Measurements from ENCODE around the gene RRAD. TPM values are rescaled to one million over a fixed set of nuclear protein-coding genes. Genes with fewer than 3 reads are reported as not detected.

RRAD gene
- total and polyA plus RNA-seq, 2 donors (not counting 3 experiments of a cell fraction or from before 2014, with no cell fraction given): 0.22 to 0.48 TPM

GRCh38 chr16:66911801-66912200, 13.5 kb downstream of the RRAD start:
- dilution Hi-C loops (cut with MboI; ENCODE audit: extremely low pct_ligation_motif_present, low sequenced_read_pairs): no loop called here
- no peak overlapping the region for H3K4me3 ChIP-seq (replicated peaks in 1 of 3; ENCODE audit: insufficient read depth in 1 of 3, low read depth in 1 of 3, low read length in 3 of 3)
- CTCF ChIA-PET: interaction anchor here (2.9 to 3.1 kb wide), 2 partner anchors 15 to 17 kb away, joined by 13 to 18 read pairs; no protein-coding TSS in a partner anchor
- intact Hi-C loops (cut with micrococcal nuclease): no loop called here
- no TSS peak for BruUV-seq (replicated peaks)
- DNase-seq (ENCODE audit: low read depth, low spot score) (no peak), FAIRE-seq (no peak)
- H3K4me2 ChIP-seq (ENCODE audit: insufficient read depth, low read length): no peak overlapping the region
- no peaks in the 10 kb centered on the region for H4K20me1 ChIP-seq (replicated peaks; ENCODE audit: control insufficient read depth, extremely low read depth, insufficient read depth, low read length)
- H3K27me3 ChIP-seq (ENCODE audit: control insufficient read depth in 2 of 2, insufficient read depth in 2 of 2, low read length in 2 of 2): peaks cover 0 to 4% of the 10 kb centered on the region in 2 experiments
- no peaks in the 10 kb centered on the region for H3K9me3 ChIP-seq (replicated peaks; ENCODE audit: control insufficient read depth, insufficient read depth, low read length)
- H3K79me2 ChIP-seq (ENCODE audit: control insufficient read depth, insufficient read depth, low read length): no peaks in the 10 kb centered on the region
- POLR2A ChIA-PET: no interaction called here
- no peaks in the 10 kb centered on the region for H3K36me3 ChIP-seq (ENCODE audit: control insufficient read depth in 2 of 2, extremely low read depth in 1 of 2, insufficient read depth in 2 of 2, low read length in 2 of 2)
- no peaks in the 10 kb centered on the region for H3K9me1 ChIP-seq (replicated peaks; ENCODE audit: control insufficient read depth, extremely low read depth, insufficient read depth, low read length)
- H2AFZ ChIP-seq (ENCODE audit: low read depth, low read length): no peak overlapping the region
- H3K4me1 ChIP-seq (ENCODE audit: control insufficient read depth, extremely low read depth, insufficient read depth, low read length): no peaks in the 10 kb centered on the region
- no peak overlapping the region for H3K27ac ChIP-seq (ENCODE audit: insufficient read depth, low read depth, low read length)
- H3K9ac ChIP-seq (replicated peaks; ENCODE audit: extremely low read depth, insufficient read depth, low read length): no peak overlapping the region
- TF ChIP-seq GATA2 (IDR thresholded peaks at IDR 0.05; ENCODE audit: insufficient read depth, insufficient read length, low read depth, low read length): no peak
- no peak for TF ChIP-seq FOS (IDR thresholded peaks at IDR 0.05; ENCODE audit: borderline replicate concordance, insufficient read depth, low read length)
- TF ChIP-seq POLR2A (IDR thresholded peaks at IDR 0.05; ENCODE audit: low read depth, low read length): no peak
- TF ChIP-seq CTCF (IDR thresholded peaks at IDR 0.05; ENCODE audit: extremely low read depth in 1 of 2, insufficient read depth in 1 of 2, low read depth in 1 of 2, low read length in 2 of 2): no peak
- TF ChIP-seq POLR2AphosphoS5 (IDR thresholded peaks at IDR 0.05; ENCODE audit: insufficient read depth, low read depth, low read length): no peak
- TF ChIP-seq MAX (IDR thresholded peaks at IDR 0.05; ENCODE audit: insufficient read depth, insufficient read length): no peak
- no peak for TF ChIP-seq EZH2 (IDR thresholded peaks at IDR 0.05; ENCODE audit: borderline replicate concordance, low read depth, low read length, severe bottlenecking)
- no peak for TF ChIP-seq JUN (IDR thresholded peaks at IDR 0.05; ENCODE audit: borderline replicate concordance, insufficient read depth, insufficient read length, low read depth)
- no peak for TF ChIP-seq MYC (IDR thresholded peaks at IDR 0.05; ENCODE audit: low read depth, low read length)
